C1 segment of cervical spinal cord (tissue), 14 donors: ENCODE results near the gene ESRRG.

Source experiments
- DNase-seq, 14 donors: peaks; one replicate each; lab custom pipeline; 2025; lab: John Stamatoyannopoulos, UW

Gene ESRRG

GRCh38 chr1:216723274-216723780 lies at the start of gene ESRRG:
ESRRG (minus strand) TSS chr1:216723429; CDS start chr1:216723299, 130 bp downstream.
- DNase-seq = peak in 4 of 14 donors; percentile 1 to 8 (median 4)

DNA sequence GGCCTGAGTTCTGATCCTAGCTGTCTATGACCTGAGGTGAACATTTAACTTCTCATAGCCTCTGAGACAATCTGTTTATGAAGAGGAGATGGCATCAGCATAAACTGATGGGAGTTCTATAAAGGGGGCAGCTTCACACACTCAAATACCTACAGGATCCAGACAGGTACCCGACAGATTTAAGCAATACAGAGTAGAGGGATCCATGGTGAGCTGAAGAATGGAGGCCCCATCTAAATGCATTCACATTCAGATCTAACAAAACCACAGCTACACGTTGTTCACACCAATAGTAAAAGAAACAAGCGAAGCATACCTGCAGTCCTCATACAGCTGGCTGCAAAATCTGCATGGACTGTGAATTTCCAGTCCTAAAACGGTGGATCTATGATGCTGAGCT lies 48.7 kb upstream of the ESRRG start:
- no peak for DNase-seq

DNA sequence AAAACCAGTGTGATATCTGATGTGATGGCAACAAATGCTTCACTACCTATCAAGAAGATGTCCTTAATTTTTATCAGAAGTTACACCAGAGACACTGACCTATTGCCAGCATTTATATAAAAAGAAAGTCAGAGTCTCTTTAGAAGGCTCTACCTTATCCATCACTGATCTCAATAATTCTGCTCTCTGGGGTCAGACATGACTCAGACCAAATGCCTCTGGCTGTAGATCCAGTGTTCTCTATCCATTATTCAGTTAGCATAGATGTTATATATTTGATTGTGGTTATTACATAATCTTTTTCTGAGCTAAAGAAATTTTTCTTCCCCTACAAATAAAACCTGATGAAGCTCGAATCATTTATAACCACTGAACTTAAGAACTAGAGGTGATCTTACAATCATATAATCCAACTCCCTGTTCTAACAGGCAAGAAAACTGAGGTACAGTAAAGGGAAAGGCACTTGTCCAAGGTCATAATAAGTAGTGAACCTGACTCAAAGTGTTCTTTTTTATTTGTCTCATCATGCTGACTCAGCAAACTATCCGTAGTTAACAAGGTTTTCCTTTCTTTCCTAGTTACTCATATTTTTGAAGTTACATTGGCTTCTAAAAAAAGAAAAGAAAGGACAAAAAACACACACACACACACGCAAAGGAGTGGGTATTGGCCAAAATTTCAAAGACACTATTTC lies 43.6 kb upstream of the ESRRG start:
- DNase-seq = no peak

GRCh38 chr1:216765346-216766300 lies 42.4 kb upstream of the ESRRG start:
- no peak for DNase-seq

DNA sequence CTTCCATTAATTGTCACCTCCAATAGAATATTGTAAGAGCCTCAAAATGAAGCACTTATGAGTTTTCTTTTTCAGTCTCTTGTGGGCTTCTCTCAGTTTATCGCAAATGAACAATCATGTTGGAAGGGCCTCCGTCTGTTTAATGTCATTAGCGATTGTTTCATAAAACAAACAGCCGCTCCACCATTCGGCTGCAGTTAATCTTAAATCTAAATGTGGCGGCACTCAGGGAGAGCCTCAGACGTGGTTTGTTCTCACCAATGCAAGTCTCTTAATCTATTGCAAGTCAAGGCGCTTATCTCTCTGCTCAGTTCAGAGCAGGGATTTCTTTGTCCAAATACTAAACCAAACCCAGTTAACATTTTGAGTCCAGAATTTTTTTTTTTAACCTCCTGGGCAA lies 34.9 kb upstream of the ESRRG start:
- DNase-seq = no peak

GRCh38 chr1:216757110-216757509 lies 33.9 kb upstream of the ESRRG start:
- DNase-seq = no peak

GRCh38 chr1:216750961-216751360 lies 27.7 kb upstream of the ESRRG start:
- DNase-seq = no peak

GRCh38 chr1:216750031-216750627 lies 26.9 kb upstream of the ESRRG start:
- DNase-seq = peak in 6 of 14 donors; percentile 4 to 31 (median 13)

GRCh38 chr1:216749232-216749631 lies 26.0 kb upstream of the ESRRG start:
- DNase-seq = peak in 1 of 14 donors; percentile 5

DNA sequence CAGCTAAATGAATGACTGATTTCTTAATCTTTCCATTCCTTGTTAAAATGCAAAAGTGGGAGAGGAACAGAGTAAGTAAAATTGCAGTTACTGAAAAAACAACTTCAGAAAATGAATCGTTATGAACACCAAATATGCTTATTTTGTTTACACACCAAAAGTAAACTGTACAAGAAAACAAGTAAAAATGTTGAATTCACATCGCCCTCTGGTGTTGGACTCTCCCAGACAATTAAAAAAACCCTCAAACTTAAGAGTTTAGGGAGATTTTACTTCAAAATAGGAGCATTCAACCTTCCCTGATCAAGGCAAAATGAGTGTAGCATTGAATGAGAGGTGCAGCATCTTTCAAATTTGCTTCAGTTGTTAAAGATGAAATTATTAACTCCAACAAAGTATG lies 19.4 kb upstream of the ESRRG start:
- no peak for DNase-seq

- DNase-seq = no peak
These were observed 17.1 kb upstream of the ESRRG start for GRCh38 chr1:216740331-216740730.

DNA sequence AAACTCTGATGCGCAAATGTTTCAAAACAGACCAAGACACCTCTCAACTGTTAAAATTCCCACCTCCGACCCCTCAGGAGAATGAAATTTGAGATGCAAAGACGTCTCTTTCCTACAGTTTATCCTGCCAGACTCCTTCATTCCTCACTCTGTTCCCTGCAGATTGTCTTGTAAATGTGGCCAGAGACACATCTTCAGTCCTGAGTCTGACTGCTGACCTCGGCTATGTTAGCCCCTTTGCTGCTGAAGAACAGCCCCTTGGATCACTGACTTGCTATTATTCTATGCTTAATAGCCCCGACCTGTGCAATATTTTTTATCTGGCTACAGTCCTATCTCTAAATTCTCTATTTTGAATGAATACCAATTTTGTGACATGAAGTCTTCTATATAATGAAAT lies 16.6 kb upstream of the ESRRG start:
- DNase-seq = no peak

DNA sequence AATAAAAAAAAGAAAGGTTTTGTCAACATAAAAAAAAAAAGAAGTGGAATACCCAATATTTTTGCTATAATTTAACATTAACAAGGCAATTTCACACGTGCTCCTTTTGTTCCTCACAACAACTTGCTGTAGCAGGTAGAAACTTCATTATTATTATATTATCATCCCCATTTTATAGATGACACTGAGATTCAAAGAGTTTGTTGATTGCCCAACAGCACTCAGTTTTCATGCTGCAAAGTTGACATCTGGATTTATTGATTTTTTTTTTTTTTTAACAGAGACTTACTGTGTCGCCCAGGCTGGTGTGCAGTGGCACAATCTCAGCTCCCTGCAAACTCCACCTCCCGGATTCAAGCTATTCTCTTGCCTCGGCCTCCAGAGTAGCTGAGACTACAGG lies 8.9 kb upstream of the ESRRG start:
- DNase-seq = no peak

DNA sequence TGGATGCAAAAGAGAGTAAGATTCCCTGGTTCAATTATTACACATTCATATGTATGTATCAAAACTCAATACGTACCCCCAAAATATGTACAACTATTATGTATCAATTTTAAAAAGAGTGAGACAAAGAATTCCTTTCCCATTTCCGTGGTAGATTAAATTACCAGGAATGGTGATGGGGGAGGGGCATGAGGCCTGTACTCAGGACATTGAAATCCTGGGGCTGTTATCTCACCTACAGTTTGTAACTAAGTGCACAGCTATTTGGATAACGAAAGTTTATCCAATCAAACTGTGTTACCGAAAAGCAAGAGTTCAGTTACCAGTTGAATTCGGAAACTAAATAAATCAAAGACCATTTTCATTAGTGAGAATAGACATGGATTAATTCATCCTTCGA lies 8.3 kb upstream of the ESRRG start:
- no peak for DNase-seq

- no peak for DNase-seq
These were observed 3.2 kb upstream of the ESRRG start for GRCh38 chr1:216726435-216726834.

DNA sequence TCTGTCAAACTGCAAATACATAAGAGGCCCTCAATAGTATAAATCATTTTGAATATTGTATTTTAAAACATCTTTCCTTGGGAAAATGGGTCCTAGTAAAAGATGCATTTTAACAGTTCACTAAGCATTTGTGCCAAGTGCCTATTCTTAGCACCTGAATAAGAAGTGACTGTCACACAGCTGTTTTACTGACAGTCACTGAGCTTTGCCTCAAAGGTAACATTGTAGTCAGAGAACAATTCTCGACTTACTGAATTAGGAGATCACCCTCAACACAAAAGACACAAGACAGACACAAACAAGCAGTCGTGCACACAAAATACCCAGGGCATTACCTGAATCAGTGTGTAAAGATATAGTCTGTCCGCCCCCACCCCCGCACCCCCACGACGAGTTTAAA lies 408 bp downstream of the ESRRG start:
- DNase-seq = no peak

DNA sequence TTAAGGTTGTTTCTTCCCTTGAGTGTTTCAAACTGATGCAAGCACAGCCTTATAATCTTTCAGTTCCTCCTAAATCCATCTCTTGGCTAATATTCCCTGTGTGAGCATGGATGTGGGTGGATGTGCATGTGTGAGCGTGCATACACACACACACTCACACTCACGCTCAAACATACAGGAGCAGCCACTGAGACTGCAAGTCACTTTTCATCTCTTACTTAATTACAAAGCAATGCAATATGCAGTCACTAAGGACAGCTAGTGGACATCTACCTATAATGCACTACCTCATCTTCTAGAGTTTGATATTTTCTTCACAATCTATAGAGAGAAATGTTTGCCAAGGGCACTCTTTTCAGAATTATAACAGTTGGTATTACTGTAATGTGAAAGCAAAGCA lies 1.4 kb downstream of the ESRRG start:
- DNase-seq = no peak

DNA sequence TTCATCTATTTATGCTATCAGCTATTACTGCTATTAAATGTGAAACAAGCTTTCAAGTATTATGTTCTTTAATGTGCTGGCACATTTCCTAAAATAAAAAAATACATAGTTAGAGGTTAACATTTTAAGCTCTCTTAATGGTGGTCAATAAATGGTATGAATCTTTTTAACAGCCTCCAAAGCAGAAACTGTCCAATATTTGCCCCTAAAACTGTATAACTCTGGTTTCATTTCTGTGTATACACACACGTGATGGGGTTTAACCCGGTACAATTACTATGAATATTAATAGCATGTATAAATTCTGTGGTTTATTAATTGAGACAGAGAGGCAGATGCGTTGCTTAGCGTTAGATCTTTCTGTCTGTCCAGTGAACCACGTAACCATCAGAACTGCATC lies 2.2 kb downstream of the ESRRG start:
- no peak for DNase-seq

DNA sequence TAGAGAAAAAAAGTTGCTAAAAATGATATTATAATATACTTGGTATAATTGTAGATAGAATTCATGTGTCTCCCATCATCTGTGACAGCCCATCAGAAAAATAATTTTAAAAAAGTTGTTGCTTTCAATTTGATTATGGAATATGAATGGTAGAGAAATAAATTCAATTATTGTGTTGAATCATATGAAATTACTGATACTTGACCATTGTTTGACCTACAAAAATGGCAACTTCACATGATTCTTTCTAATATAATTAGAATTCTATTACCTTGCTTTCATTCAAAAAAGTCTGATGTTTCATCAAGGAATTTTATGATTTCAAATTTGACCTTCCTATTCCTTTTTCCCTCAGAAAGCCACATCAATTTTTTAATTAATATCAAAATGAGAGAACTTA lies 11.5 kb downstream of the ESRRG start:
- no peak for DNase-seq

GRCh38 chr1:216710598-216711333 lies 12.5 kb downstream of the ESRRG start:
- DNase-seq = no peak

DNA sequence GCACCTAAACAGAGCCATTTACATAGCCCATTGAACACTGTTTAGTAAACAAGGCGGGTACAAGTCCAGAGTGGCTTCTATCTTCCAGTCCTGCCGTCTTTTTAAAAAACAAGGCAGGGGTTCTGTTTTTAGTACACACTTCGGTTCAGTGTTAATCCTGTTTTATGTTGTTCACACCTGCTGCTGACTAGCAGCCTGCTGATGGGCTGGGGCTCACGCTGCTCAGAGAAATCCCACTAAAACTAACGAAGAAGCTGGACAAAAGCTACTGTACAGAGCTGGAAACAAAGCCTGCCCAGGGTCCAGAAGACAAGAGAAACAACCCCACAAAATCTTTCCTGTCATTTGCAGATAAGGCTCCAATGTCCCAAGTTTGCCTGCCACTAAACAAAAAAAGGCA lies 13.2 kb downstream of the ESRRG start:
- DNase-seq = no peak
